K562 (cell line): ENCODE results near the gene NOTCH3. TPM values are rescaled to one million over a fixed set of nuclear protein-coding genes. Genes with fewer than 3 reads are reported as not detected.

Experiments
- JUND ChIP-seq, 2 experiments: IDR thresholded peaks; 2 replicates in 1 of 2; 3 replicates in 1 of 2; pipeline ENCODE4 v1.6.1; 2011; ENCODE audit warnings: borderline replicate concordance in 2 of 2, low read depth in 2 of 2, low read length in 2 of 2, improper control_type of control experiment in 1 of 2, missing biosample characterization in 1 of 2, missing genetic modification characterization in 1 of 2, missing genetic modification reagents in 1 of 2
- MCM3 ChIP-seq: fragments of 450-650 bp; IDR thresholded peaks from 2 replicates; pipeline ENCODE4 v1.6.1; 2016
- MED1 ChIP-seq: sonication (generic); formaldehyde crosslinking; IDR thresholded peaks from 2 replicates; pipeline ENCODE4 v1.8.1; 2023; ENCODE audit warnings: missing genetic modification reagents, borderline replicate concordance
- NUFIP1 ChIP-seq: fragments of 450-650 bp; IDR thresholded peaks from 2 replicates; pipeline ENCODE4 v1.6.1; 2018; ENCODE audit not compliant: partially characterized antibody
- PHTF2 ChIP-seq: fragments of 250-450 bp; sonication (Bioruptor Pico); IDR thresholded peaks from 2 replicates; pipeline ENCODE4 v1.5.0; 2021; ENCODE audit warnings: mild to moderate bottlenecking
- PPARD ChIP-seq: fragments of 250-450 bp; sonication (Bioruptor Pico); IDR thresholded peaks from 2 replicates; pipeline ENCODE4 v1.8.0; 2022; ENCODE audit warnings: inconsistent platforms, mild to moderate bottlenecking, moderate library complexity
- RHOXF2B ChIP-seq: fragments of 250-450 bp; sonication (Bioruptor Pico); conservative IDR thresholded peaks from 2 replicates; pipeline ENCODE4 v1.5.1; 2021
- SMAD2 ChIP-seq: fragments of 150-350 bp; IDR thresholded peaks from 2 replicates; pipeline ENCODE4 v1.6.1; 2014; ENCODE audit warnings: low read depth, mild to moderate bottlenecking, low read length
- ZFP30 ChIP-seq: fragments of 250-450 bp; sonication (Bioruptor Pico); IDR thresholded peaks from 2 replicates; pipeline ENCODE4 v1.8.0; 2022; ENCODE audit warnings: moderate library complexity, mild to moderate bottlenecking, inconsistent platforms, borderline replicate concordance
- ZNF77 ChIP-seq: fragments of 250-450 bp; sonication (Bioruptor Pico); IDR thresholded peaks from 2 replicates; pipeline ENCODE4 v1.5.0; 2020
- polyA plus RNA-seq, 8 experiments: library from polyadenylated mRNA; depleted of rRNA in 4 of 8; stranded (reverse) in 5 of 8; unstranded in 3 of 8; fragments of >200 nt; fragmentation: Nextera tagmentation in 2 of 8; fragmentation: Illumina TruSeq in 1 of 8; extraction: Ambion mirVana in 2 of 8; extraction: Trizol in 1 of 8; gene quantifications; 2 replicates each; pipeline versions ENCODE4 v1.2.1 to v1.2.3, GENCODE V29; 2011 to 2014; ENCODE audit warnings: inconsistent platforms in 1 of 8, missing spikeins in 1 of 8
- total RNA-seq, 7 experiments: library from RNA; depleted of rRNA in 6 of 7; stranded (reverse); fragments of >200 nt in 6 of 7; fragmentation: Illumina TruSeq in 2 of 7; extraction: Trizol in 2 of 7; gene quantifications; 2 replicates each; pipeline versions ENCODE4 v1.2.1 to v1.2.3, GENCODE V29; 2011 to 2021; ENCODE audit warnings: low replicate concordance in 1 of 7
- TF ChIP-seq, protein P1 (sequence below): fragments of 250-450 bp; sonication (Bioruptor Pico); IDR thresholded peaks from 2 replicates; pipeline ENCODE4 v1.8.0; 2021; ENCODE audit warnings: mild to moderate bottlenecking, moderate library complexity
- TF ChIP-seq, protein P2 (sequence below): fragments of 450-650 bp; formaldehyde crosslinking; conservative IDR thresholded peaks from 2 replicates; pipeline ENCODE4 v1.4.0; 2022; ENCODE audit warnings: mild to moderate bottlenecking, missing genetic modification characterization

The NOTCH3 gene
- total and polyA plus RNA-seq, 9 of the 15 experiments (the other 6 are each of a cell fraction or from before 2014, with no cell fraction given) = under 0.01 to 1.2 (median 0.16) TPM

- TF ChIP-seq, protein P1, sequence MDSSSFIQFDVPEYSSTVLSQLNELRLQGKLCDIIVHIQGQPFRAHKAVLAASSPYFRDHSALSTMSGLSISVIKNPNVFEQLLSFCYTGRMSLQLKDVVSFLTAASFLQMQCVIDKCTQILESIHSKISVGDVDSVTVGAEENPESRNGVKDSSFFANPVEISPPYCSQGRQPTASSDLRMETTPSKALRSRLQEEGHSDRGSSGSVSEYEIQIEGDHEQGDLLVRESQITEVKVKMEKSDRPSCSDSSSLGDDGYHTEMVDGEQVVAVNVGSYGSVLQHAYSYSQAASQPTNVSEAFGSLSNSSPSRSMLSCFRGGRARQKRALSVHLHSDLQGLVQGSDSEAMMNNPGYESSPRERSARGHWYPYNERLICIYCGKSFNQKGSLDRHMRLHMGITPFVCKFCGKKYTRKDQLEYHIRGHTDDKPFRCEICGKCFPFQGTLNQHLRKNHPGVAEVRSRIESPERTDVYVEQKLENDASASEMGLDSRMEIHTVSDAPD (CRISPR knock-in tag) = no peak
- TF ChIP-seq MCM3 (no peak), NUFIP1 (no peak), ZNF77 (no peak), MED1 (CRISPR knock-in tag) (no peak), ZFP30 (no peak), PHTF2 (no peak), PPARD (CRISPR knock-in tag) (no peak), SMAD2 (no peak), JUND (IDR thresholded peaks at IDR 0.05; ENCODE audit: borderline replicate concordance, low read depth, low read length) (no peak), JUND (tag; IDR thresholded peaks at IDR 0.05; ENCODE audit: borderline replicate concordance, low read depth, low read length) (no peak), RHOXF2B (no peak)
- TF ChIP-seq, protein P2, sequence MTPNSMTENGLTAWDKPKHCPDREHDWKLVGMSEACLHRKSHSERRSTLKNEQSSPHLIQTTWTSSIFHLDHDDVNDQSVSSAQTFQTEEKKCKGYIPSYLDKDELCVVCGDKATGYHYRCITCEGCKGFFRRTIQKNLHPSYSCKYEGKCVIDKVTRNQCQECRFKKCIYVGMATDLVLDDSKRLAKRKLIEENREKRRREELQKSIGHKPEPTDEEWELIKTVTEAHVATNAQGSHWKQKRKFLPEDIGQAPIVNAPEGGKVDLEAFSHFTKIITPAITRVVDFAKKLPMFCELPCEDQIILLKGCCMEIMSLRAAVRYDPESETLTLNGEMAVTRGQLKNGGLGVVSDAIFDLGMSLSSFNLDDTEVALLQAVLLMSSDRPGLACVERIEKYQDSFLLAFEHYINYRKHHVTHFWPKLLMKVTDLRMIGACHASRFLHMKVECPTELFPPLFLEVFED (CRISPR knock-in tag) = no peak
Observed at GRCh38 chr19:15184776-15185175, 16.0 kb downstream of the NOTCH3 start (continued).
